Central memory CD8-positive, alpha-beta T cell (primary cell): ENCODE data around the gene DDIAS.
A peak's percentile ranks its signal among the peaks of the same experiment; 100 is the strongest.
"Not testable (repeated sequence)": the region's sequence is repeated elsewhere in the genome, so short reads cannot be mapped to it uniquely, and the experiment has no call there.

Experiments used
- ATAC-seq: fragments of 150-1000 bp; cut with Tn5 transposase; replicated peaks from 2 replicates; pipeline ENCODE4 v1.10.0; 2022; ENCODE audit warnings: mild to moderate bottlenecking, moderate FRiP score, moderate number of reproducible peaks; ENCODE audit not compliant: poor library complexity, severe bottlenecking; ENCODE audit errors: extremely low read depth
- DNase-seq, 2 donors: peaks; one replicate each; pipeline ENCODE4 v3.0.0; 2021; ENCODE audit warnings: low spot score in 2 of 2
- H3K27ac Mint-ChIP-seq: one replicate; pipeline ENCODE4 v1.8.0; 2022; ENCODE audit warnings: low read depth, mild to moderate bottlenecking, moderate library complexity, mixed read lengths
- H3K27me3 Mint-ChIP-seq: one replicate; pipeline ENCODE4 v1.8.0; 2022; ENCODE audit warnings: mixed read lengths
- H3K36me3 Mint-ChIP-seq: one replicate; pipeline ENCODE4 v1.8.0; 2022; ENCODE audit warnings: mild to moderate bottlenecking, moderate library complexity, mixed read lengths; ENCODE audit not compliant: insufficient read depth
- H3K4me1 Mint-ChIP-seq: one replicate; pipeline ENCODE4 v1.8.0; 2022; ENCODE audit warnings: mixed read lengths
- H3K4me3 Mint-ChIP-seq: one replicate; pipeline ENCODE4 v1.8.0; 2022; ENCODE audit warnings: mild to moderate bottlenecking, moderate library complexity, mixed read lengths
- H3K9me3 Mint-ChIP-seq: one replicate; pipeline ENCODE4 v1.8.0; 2022; ENCODE audit warnings: mixed read lengths

DDIAS gene

DNA sequence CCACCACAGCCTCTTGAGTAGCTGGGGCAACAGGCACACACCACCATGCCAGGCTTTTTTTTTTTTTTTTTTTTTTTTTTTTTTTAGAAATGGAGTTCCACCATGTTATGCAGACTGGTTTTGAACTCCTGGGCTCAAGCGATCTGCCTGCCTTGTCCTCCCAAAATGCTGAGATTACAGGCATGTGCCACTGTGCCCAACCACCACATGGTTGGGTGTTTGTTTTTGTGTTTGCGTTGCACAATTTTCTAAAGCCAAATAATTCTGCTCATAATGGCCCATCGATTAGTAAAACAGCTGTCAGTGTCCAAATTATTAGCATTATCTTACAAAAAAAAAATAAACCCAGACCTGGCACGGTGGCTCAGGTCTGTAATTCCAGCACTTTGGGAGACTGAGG lies 65.8 kb downstream of the DDIAS start:
- Mint-ChIP-seq H3K36me3 (peaks cover 4% of the 10 kb centered on the region), H3K4me3 (no peak overlapping the region), H3K27ac (no peak overlapping the region), H3K27me3 (no peaks in the 10 kb centered on the region), H3K9me3 (no peaks in the 10 kb centered on the region), H3K4me1 (peaks cover 47% of the 10 kb centered on the region)
- no peak for ATAC-seq
- no peak for DNase-seq

DNA sequence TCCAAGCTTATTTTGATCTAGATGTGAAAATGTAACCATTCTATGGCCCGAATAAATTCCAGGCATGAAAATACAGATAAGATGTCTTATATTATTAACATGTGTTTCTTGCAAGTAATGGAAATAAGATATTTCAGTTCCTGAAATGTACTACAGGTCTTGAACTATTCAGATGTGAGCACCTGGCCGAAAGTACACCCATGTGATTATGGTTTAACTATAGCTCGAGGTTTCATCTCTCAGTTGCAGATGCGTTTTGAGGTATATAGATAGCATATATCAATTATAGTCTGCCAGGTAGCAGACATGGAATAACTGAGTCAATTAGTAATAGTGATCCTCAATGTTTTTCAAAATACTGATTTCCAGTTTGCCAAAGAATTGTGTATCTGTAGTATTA lies 68.3 kb downstream of the DDIAS start:
- no peaks in the 10 kb centered on the region for H3K9me3 Mint-ChIP-seq
- ATAC-seq (no peak), DNase-seq (no peak)
- peaks cover 31% of the 10 kb centered on the region for H3K4me1 Mint-ChIP-seq
- no peaks in the 10 kb centered on the region for H3K27me3 Mint-ChIP-seq
- no peak overlapping the region for H3K27ac Mint-ChIP-seq
- peaks cover 4% of the 10 kb centered on the region for H3K36me3 Mint-ChIP-seq
- H3K4me3 Mint-ChIP-seq = no peak overlapping the region

GRCh38 chr11:82970507-82971083 lies 69.1 kb downstream of the DDIAS start:
- not testable (repeated sequence) for H3K27me3 Mint-ChIP-seq, H3K36me3 Mint-ChIP-seq, DNase-seq, ATAC-seq, H3K9me3 Mint-ChIP-seq, H3K27ac Mint-ChIP-seq
- Mint-ChIP-seq H3K4me1 (peaks cover 23% of the 10 kb centered on the region), H3K4me3 (peak overlapping the region; percentile 78)

- not testable (repeated sequence) for H3K9me3 Mint-ChIP-seq, H3K36me3 Mint-ChIP-seq, H3K27me3 Mint-ChIP-seq
- peaks cover 20% of the 10 kb centered on the region for H3K4me1 Mint-ChIP-seq
- H3K27ac Mint-ChIP-seq = peak overlapping the region; percentile 79
- DNase-seq (peak in 1 of 2 donors; percentile 35), ATAC-seq (peak; percentile 66)
- H3K4me3 Mint-ChIP-seq = peak overlapping the region; percentile 78
These were observed 70.0 kb downstream of the DDIAS start for GRCh38 chr11:82971519-82971946.

GRCh38 chr11:82972103-82972502 lies 70.6 kb downstream of the DDIAS start:
- Mint-ChIP-seq H3K27ac (peak overlapping the region; percentile 79), H3K9me3 (no peaks in the 10 kb centered on the region), H3K27me3 (no peaks in the 10 kb centered on the region), H3K4me1 (peaks cover 20% of the 10 kb centered on the region), H3K4me3 (peak overlapping the region; percentile 78), H3K36me3 (peaks cover 5% of the 10 kb centered on the region)
- DNase-seq (no peak), ATAC-seq (no peak)

GRCh38 chr11:82974135-82974534 lies 72.6 kb downstream of the DDIAS start:
- no peaks in the 10 kb centered on the region for H3K27me3 Mint-ChIP-seq
- ATAC-seq = no peak
- H3K4me1 Mint-ChIP-seq = peaks cover 23% of the 10 kb centered on the region
- no peaks in the 10 kb centered on the region for H3K9me3 Mint-ChIP-seq
- DNase-seq = no peak
- H3K27ac Mint-ChIP-seq = no peak overlapping the region
- H3K4me3 Mint-ChIP-seq = no peak overlapping the region
- peaks cover 7% of the 10 kb centered on the region for H3K36me3 Mint-ChIP-seq

- H3K9me3 Mint-ChIP-seq = no peaks in the 10 kb centered on the region
- H3K4me1 Mint-ChIP-seq = peaks cover 22% of the 10 kb centered on the region
- ATAC-seq = no peak
- no peaks in the 10 kb centered on the region for H3K27me3 Mint-ChIP-seq
- no peak overlapping the region for H3K27ac Mint-ChIP-seq
- DNase-seq = no peak
- H3K36me3 Mint-ChIP-seq = peaks cover 7% of the 10 kb centered on the region
- H3K4me3 Mint-ChIP-seq = no peak overlapping the region
These were observed 73.3 kb downstream of the DDIAS start for GRCh38 chr11:82974851-82975250.

GRCh38 chr11:82975882-82976281 lies 74.3 kb downstream of the DDIAS start:
- H3K4me3 Mint-ChIP-seq = no peak overlapping the region
- H3K36me3 Mint-ChIP-seq = peaks cover 7% of the 10 kb centered on the region
- DNase-seq (no peak), ATAC-seq (no peak)
- H3K9me3 Mint-ChIP-seq = no peaks in the 10 kb centered on the region
- H3K27me3 Mint-ChIP-seq = no peaks in the 10 kb centered on the region
- H3K27ac Mint-ChIP-seq = no peak overlapping the region
- H3K4me1 Mint-ChIP-seq = peaks cover 22% of the 10 kb centered on the region

- ATAC-seq (no peak), DNase-seq (no peak)
- no peak overlapping the region for H3K4me3 Mint-ChIP-seq
- peaks cover 19% of the 10 kb centered on the region for H3K4me1 Mint-ChIP-seq
- no peaks in the 10 kb centered on the region for H3K27me3 Mint-ChIP-seq
- H3K27ac Mint-ChIP-seq = no peak overlapping the region
- peaks cover 3% of the 10 kb centered on the region for H3K36me3 Mint-ChIP-seq
- H3K9me3 Mint-ChIP-seq = no peaks in the 10 kb centered on the region
These were observed 75.2 kb downstream of the DDIAS start for GRCh38 chr11:82976786-82977185.

DNA sequence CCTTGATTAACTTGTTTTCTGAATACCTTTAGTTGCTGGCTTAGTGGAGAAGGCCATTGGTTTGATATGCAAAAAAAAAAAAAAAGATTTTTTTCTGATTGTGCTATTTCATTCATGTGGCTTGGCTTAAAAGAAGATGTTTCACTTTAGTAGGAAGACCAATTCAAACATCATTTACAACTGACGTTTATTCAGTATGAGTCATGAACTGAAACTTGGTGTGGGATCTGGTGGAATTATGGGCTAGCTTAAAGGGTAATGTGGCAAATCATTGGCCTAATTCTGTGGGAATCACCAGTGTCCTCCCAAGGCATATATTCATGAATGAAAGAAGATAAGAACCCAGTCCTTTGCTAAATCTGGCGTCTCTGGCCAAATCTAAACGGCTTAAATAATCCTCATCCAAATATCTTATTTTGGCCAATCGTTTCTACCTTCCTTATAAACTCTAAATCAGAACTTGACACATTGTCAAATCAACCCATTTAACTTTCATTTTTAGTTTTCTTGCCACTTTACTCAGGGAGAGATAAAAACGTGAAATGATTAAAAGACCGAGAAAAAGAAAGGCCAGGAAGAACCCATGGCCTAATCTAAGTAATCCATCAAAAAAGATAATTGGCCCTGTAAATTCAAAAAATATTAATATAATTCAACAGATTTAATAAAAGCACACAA lies 77.0 kb downstream of the DDIAS start:
- no peak for ATAC-seq
- Mint-ChIP-seq H3K4me1 (peaks cover 12% of the 10 kb centered on the region), H3K27me3 (no peaks in the 10 kb centered on the region), H3K27ac (peak overlapping the region; percentile 24), H3K4me3 (peak overlapping the region; percentile 7), H3K36me3 (peaks cover 5% of the 10 kb centered on the region), H3K9me3 (no peaks in the 10 kb centered on the region)
- no peak for DNase-seq

DNA sequence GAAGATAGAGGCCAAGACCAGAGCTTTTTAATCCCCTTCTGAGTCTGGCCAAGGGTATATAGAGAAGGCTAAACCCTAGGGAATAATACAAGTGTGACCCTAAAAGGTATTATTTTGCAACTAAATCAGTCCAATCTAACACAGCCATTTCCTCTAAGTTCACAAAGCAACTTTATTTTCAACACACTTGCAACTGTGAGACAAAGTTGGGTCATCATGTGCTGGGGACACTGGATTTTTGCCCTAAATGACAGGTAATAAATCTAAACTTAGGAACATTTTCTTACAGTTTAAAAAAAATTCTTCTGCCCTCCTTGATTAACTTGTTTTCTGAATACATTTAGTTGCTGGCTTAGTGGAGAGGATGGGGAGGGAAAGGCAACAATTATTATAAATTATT lies 78.3 kb downstream of the DDIAS start:
- no peaks in the 10 kb centered on the region for H3K27me3 Mint-ChIP-seq
- no peak for DNase-seq
- H3K27ac Mint-ChIP-seq = no peak overlapping the region
- H3K4me3 Mint-ChIP-seq = no peak overlapping the region
- no peak for ATAC-seq
- H3K9me3 Mint-ChIP-seq = no peaks in the 10 kb centered on the region
- peaks cover 8% of the 10 kb centered on the region for H3K36me3 Mint-ChIP-seq
- H3K4me1 Mint-ChIP-seq = peaks cover 12% of the 10 kb centered on the region

GRCh38 chr11:82980292-82980691 lies 78.8 kb downstream of the DDIAS start:
- H3K36me3 Mint-ChIP-seq = peaks cover 8% of the 10 kb centered on the region
- DNase-seq = no peak
- no peak overlapping the region for H3K27ac Mint-ChIP-seq
- H3K4me1 Mint-ChIP-seq = peaks cover 12% of the 10 kb centered on the region
- no peaks in the 10 kb centered on the region for H3K27me3 Mint-ChIP-seq
- no peaks in the 10 kb centered on the region for H3K9me3 Mint-ChIP-seq
- H3K4me3 Mint-ChIP-seq = no peak overlapping the region
- ATAC-seq = no peak

- ATAC-seq (no peak), DNase-seq (no peak)
- Mint-ChIP-seq H3K27ac (no peak overlapping the region), H3K4me1 (peaks cover 12% of the 10 kb centered on the region), H3K9me3 (no peaks in the 10 kb centered on the region), H3K4me3 (no peak overlapping the region), H3K27me3 (no peaks in the 10 kb centered on the region), H3K36me3 (peaks cover 8% of the 10 kb centered on the region)
These were observed 79.4 kb downstream of the DDIAS start for GRCh38 chr11:82980947-82981346.
